GM12878 (cell line): ENCODE measurements around the gene FEM1B. TPM values are rescaled to one million over a fixed set of nuclear protein-coding genes. Genes with fewer than 3 reads are reported as not detected.

ENCODE experiments used
- ATAC-seq: fragments of 200-7000 bp; cut with Tn5 transposase; 3 replicates; pipeline ENCODE4 v1.9.1; 2020; ENCODE audit warnings: mild to moderate bottlenecking, moderate library complexity
- BruUV-seq: library from RNA; stranded (reverse); fragments of 400-500 nt; replicated peaks from 2 replicates; lab custom pipeline; 2021; lab: Mats Ljungman, UMichigan
- CTCF ChIA-PET: fragments of 300-600 bp; sonication (Branson Sonifier 250); formaldehyde crosslinking; extraction: SDS; loops from one replicate; lab custom pipeline; 2021; ENCODE audit warnings: inconsistent platforms; lab: Yijun Ruan, JAX
- POLR2A ChIA-PET: fragments of 350-600 bp; formaldehyde crosslinking; extraction: SDS; loops from one replicate; lab custom pipeline; 2021; ENCODE audit warnings: inconsistent platforms; lab: Charles Lee
- RAD21 ChIA-PET: fragments of 300-600 bp; sonication (Branson Sonifier 250); formaldehyde crosslinking; loops from one replicate; lab custom pipeline; 2023; ENCODE audit warnings: antibody characterized with exemption; ENCODE audit not compliant: unreplicated experiment; lab: Charles Lee
- SMC1A ChIA-PET: fragments of 300-600 bp; sonication (Branson Sonifier 250); formaldehyde crosslinking; loops from one replicate; lab custom pipeline; 2023; ENCODE audit not compliant: unreplicated experiment, uncharacterized antibody; lab: Charles Lee
- DNase-seq: peaks from one replicate; pipeline ENCODE4 v3.0.0-alpha.2; 2011; ENCODE audit warnings: low read depth, low spot score
- FAIRE-seq: peaks from 3 replicates; lab custom pipeline; 2011; peaks lifted over from hg19 to GRCh38; lab: Jason Lieb, UNC
- H2AFZ ChIP-seq: 2 replicates; pipeline ENCODE4 v1.6.0; 2011; ENCODE audit warnings: low read depth, low read length, control low read depth; ENCODE audit not compliant: control insufficient read depth
- H3K27ac ChIP-seq: 2 replicates; pipeline ENCODE4 v1.5.1; 2011; ENCODE audit warnings: control low read depth; ENCODE audit not compliant: control insufficient read depth, insufficient read depth
- H3K27me3 ChIP-seq, 2 experiments: replicated peaks in 1 of 2; 2 replicates each; pipeline versions ENCODE4 v1.6.0 to v1.6.1; 2011; ENCODE audit warnings: low read length in 1 of 2; ENCODE audit not compliant: control insufficient read depth in 2 of 2, insufficient read depth in 2 of 2
- H3K36me3 ChIP-seq, 2 experiments: 2 replicates each; pipeline ENCODE4 v1.5.1; 2011; ENCODE audit warnings: low read length in 1 of 2; ENCODE audit not compliant: control insufficient read depth in 2 of 2, insufficient read depth in 2 of 2
- H3K4me1 ChIP-seq: 2 replicates; pipeline ENCODE4 v1.6.1; 2011; ENCODE audit warnings: mild to moderate bottlenecking, low read length, moderate library complexity, mixed read lengths; ENCODE audit not compliant: control insufficient read depth, insufficient read depth
- H3K4me2 ChIP-seq: 2 replicates; pipeline ENCODE4 v1.6.0; 2011; ENCODE audit warnings: control low read depth; ENCODE audit not compliant: control insufficient read depth, insufficient read depth
- H3K4me3 ChIP-seq: fragments of 200-600 bp; sonication (generic); 2 replicates; pipeline ENCODE4 v1.5.1; 2016
- H3K79me2 ChIP-seq: 2 replicates; pipeline ENCODE4 v1.6.0; 2011; ENCODE audit warnings: low read length; ENCODE audit not compliant: control insufficient read depth, insufficient read depth
- H3K9ac ChIP-seq: 2 replicates; pipeline ENCODE4 v1.8.0; 2011; ENCODE audit warnings: low read length, control low read depth, mixed read lengths; ENCODE audit not compliant: control insufficient read depth, insufficient read depth
- H3K9me3 ChIP-seq: replicated peaks from 3 replicates; pipeline ENCODE4 v1.5.1; 2011; ENCODE audit warnings: mild to moderate bottlenecking, low read length; ENCODE audit not compliant: control insufficient read depth, insufficient read depth
- H4K20me1 ChIP-seq: 2 replicates; pipeline ENCODE4 v1.6.0; 2011; ENCODE audit not compliant: control insufficient read depth, insufficient read depth
- ATF2 ChIP-seq: IDR thresholded peaks from 2 replicates; pipeline ENCODE4 v1.6.1; 2012; ENCODE audit warnings: low read length, inconsistent platforms
- BCL11A ChIP-seq: IDR thresholded peaks from 2 replicates; pipeline ENCODE4 v1.6.1; 2011; ENCODE audit warnings: low read depth, low read length
- BCL3 ChIP-seq: IDR thresholded peaks from 2 replicates; pipeline ENCODE4 v1.6.1; 2011; ENCODE audit warnings: borderline replicate concordance, low read depth, mild to moderate bottlenecking, moderate library complexity, low read length; ENCODE audit not compliant: insufficient read depth, poor library complexity, severe bottlenecking
- CREM ChIP-seq: IDR thresholded peaks from 2 replicates; pipeline ENCODE4 v1.6.1; 2014; ENCODE audit warnings: antibody characterized with exemption, low read depth
- E2F8 ChIP-seq: fragments of 450-650 bp; IDR thresholded peaks from 2 replicates; pipeline ENCODE4 v1.6.1; 2018; ENCODE audit warnings: mild to moderate bottlenecking, low read depth, moderate library complexity; ENCODE audit not compliant: partially characterized antibody
- E4F1 ChIP-seq: fragments of 450-650 bp; IDR thresholded peaks from 2 replicates; pipeline ENCODE4 v1.6.1; 2018; ENCODE audit warnings: borderline replicate concordance, mild to moderate bottlenecking; ENCODE audit not compliant: partially characterized antibody
- HCFC1 ChIP-seq: fragments of 150-350 bp; IDR thresholded peaks from 2 replicates; pipeline ENCODE4 v1.6.1; 2014; ENCODE audit warnings: low read length
- LARP7 ChIP-seq: fragments of 450-650 bp; IDR thresholded peaks from 2 replicates; pipeline ENCODE4 v1.6.1; 2017; ENCODE audit warnings: mild to moderate bottlenecking
- MEF2B ChIP-seq: fragments of 450-650 bp; IDR thresholded peaks from 2 replicates; pipeline ENCODE4 v1.6.1; 2018; ENCODE audit warnings: mild to moderate bottlenecking, moderate library complexity; ENCODE audit not compliant: partially characterized antibody, poor library complexity, severe bottlenecking
- MYC ChIP-seq: IDR thresholded peaks from 2 replicates; pipeline ENCODE4 v1.6.1; 2011; ENCODE audit warnings: mild to moderate bottlenecking, low read length, moderate library complexity, inconsistent platforms; ENCODE audit not compliant: insufficient read depth, insufficient replicate concordance, insufficient read length, severe bottlenecking
- NFXL1 ChIP-seq: fragments of 450-650 bp; IDR thresholded peaks from 2 replicates; pipeline ENCODE4 v1.6.1; 2017; ENCODE audit warnings: antibody characterized with exemption, mild to moderate bottlenecking, borderline replicate concordance
- NFYA ChIP-seq: IDR thresholded peaks from 2 replicates; pipeline ENCODE4 v1.6.1; 2011; ENCODE audit warnings: low read depth, mild to moderate bottlenecking, low read length, improper control_type of control experiment, borderline replicate concordance
- RELB ChIP-seq: fragments of 450-650 bp; IDR thresholded peaks from 2 replicates; pipeline ENCODE4 v1.6.1; 2017; ENCODE audit warnings: low read depth, mild to moderate bottlenecking, moderate library complexity
- SPI1 ChIP-seq: IDR thresholded peaks from 2 replicates; pipeline ENCODE4 v1.6.1; 2011; ENCODE audit warnings: low read depth, mild to moderate bottlenecking, low read length, moderate library complexity, borderline replicate concordance; ENCODE audit not compliant: insufficient read depth
- WGBS: methylation state at CpG from one replicate; pipeline ENCODE4 v1.1.6; 2016; ENCODE audit warnings: low lambda C conversion rate; ENCODE audit not compliant: insufficient replicate concordance, insufficient coverage; ENCODE audit errors: missing lambda C conversion rate; 5-methylcytosine and 5-hydroxymethylcytosine counted together
- in situ Hi-C: fragments of 300-500 bp; cut with MboI; formaldehyde crosslinking; loops from 9 replicates; pipeline ENCODE4 v1.14.3; 2018; ENCODE audit warnings: mixed read lengths
- intact Hi-C: fragments of 100-400 bp; cut with micrococcal nuclease; formaldehyde crosslinking; loops from one replicate; pipeline ENCODE4 v1.14.2; 2022; ENCODE audit not compliant: unreplicated experiment
- polyA plus RNA-seq, 11 experiments: library from polyadenylated mRNA; depleted of rRNA in 4 of 11; unstranded in 6 of 11; stranded (reverse) in 5 of 11; fragments of >200 nt; fragmentation: Nextera tagmentation in 4 of 11; fragmentation: Illumina TruSeq in 1 of 11; extraction: Ambion mirVana in 4 of 11; extraction: Trizol in 1 of 11; gene quantifications; 1 replicate in 1 of 11; 2 replicates in 10 of 11; pipeline versions ENCODE4 v1.2.1 to v1.2.3, GENCODE V29; 2011 to 2016; ENCODE audit warnings: inconsistent platforms in 2 of 11, missing spikeins in 2 of 11, low read depth in 1 of 11
- total RNA-seq, 4 experiments: library from RNA; depleted of rRNA in 3 of 4; stranded (reverse); fragments of >200 nt in 3 of 4; fragmentation: Illumina TruSeq in 1 of 4; extraction: Trizol in 1 of 4; gene quantifications; 2 replicates each; pipeline versions ENCODE4 v1.2.1 to v1.2.3, GENCODE V29; 2013 to 2021

The FEM1B gene
- total and polyA plus RNA-seq, 10 of the 15 experiments (the other 5 are each of a cell fraction or from before 2014, with no cell fraction given) = 5.5 to 61.1 (median 18.2) TPM

- RAD21 ChIA-PET = no interaction called here
- Histone ChIP-seq H4K20me1 (no peaks in the 10 kb centered on the region), H3K27me3 (no peaks in the 10 kb centered on the region; a peak in 2 of 4 replicates), H2AFZ (no peak overlapping the region), H3K79me2 (no peaks in the 10 kb centered on the region), H3K27ac (no peak overlapping the region), H3K9ac (no peak overlapping the region), H3K4me2 (no peak overlapping the region), H3K4me3 (no peak overlapping the region), H3K36me3 (no peaks in the 10 kb centered on the region), H3K9me3 (no peaks in the 10 kb centered on the region), H3K4me1 (no peaks in the 10 kb centered on the region)
- SMC1A ChIA-PET = no interaction called here
- CTCF ChIA-PET = no interaction called here
- no TSS peak for BruUV-seq
- POLR2A ChIA-PET = no interaction called here
- ATAC-seq (no peak), DNase-seq (no peak), FAIRE-seq (no peak)
- WGBS = 12% methylated on average over 2 of the region's 2 CpGs
- in situ Hi-C loops = no loop called here
- intact Hi-C loops = no loop called here
- no peak for TF ChIP-seq LARP7
- no peak for TF ChIP-seq BCL3
- TF ChIP-seq NFXL1 = no peak
- TF ChIP-seq HCFC1 = no peak
- no peak for TF ChIP-seq ATF2
- TF ChIP-seq SPI1 = no peak
- no peak for TF ChIP-seq E2F8
- TF ChIP-seq MYC = no peak
- TF ChIP-seq E4F1 = no peak
- TF ChIP-seq BCL11A = no peak
- TF ChIP-seq CREM = no peak
- TF ChIP-seq MEF2B = no peak
- TF ChIP-seq RELB = no peak
- TF ChIP-seq NFYA = no peak
Observed at GRCh38 chr15:68259883-68260282, 17.7 kb upstream of the FEM1B start.
